Uterus (tissue), 2 donors: Measurements from ENCODE around the gene PRKCE.

Experiments
- POLR2A ChIP-seq, 2 donors: fragments of 450-650 bp; IDR thresholded peaks; one replicate each; pipeline ENCODE4 v1.6.1; 2016; ENCODE audit warnings: antibody characterized with exemption in 2 of 2, mild to moderate bottlenecking in 1 of 2, moderate library complexity in 1 of 2
- TF ChIP-seq, protein P1 (sequence below), 4 experiments: fragments of 200-600 bp in 2 of 4; fragments of 450-650 bp in 2 of 4; sonication (generic) in 2 of 4; IDR thresholded peaks; one replicate each; pipeline ENCODE4 v1.5.1; 2016 to 2019; ENCODE audit warnings: antibody characterized with exemption in 4 of 4, mild to moderate bottlenecking in 2 of 4, moderate library complexity in 1 of 4

DNA sequence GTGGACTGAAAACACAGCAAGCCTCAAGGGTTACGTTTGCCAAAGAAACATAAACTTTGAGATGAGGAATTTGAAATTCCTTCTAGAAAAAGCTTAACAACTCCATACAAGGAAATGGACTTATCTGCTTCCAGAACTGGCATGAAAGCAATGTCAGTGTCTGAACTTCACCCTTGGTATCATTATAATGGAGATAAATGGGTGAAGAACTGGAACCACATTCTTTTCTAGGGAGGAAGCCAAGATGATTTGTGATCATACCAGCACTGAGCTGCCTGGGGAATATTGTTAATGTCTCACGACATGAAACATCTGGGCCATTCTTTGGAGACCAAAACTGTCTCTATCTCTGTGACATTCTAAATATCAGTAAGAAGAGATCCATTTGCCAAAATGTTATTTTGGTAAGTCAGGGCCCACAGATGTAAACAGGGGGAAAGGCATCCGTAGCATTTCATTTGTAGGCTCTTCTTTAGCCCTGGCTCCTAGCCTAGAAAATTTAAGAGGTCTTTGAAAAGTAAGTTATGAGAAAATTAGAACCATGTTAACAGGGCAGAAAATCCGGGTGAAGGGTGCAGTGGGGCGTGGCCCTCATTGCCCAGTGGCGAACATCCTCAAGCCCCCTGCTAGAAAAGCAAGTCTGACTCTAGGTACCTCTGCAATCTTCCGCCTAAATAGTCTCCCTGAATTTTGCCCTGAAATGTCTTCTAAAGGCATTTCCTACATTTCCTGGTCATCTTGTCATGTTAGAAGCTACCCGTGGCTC is 350.4 kb downstream of the PRKCE start:
- TF ChIP-seq, protein P1, sequence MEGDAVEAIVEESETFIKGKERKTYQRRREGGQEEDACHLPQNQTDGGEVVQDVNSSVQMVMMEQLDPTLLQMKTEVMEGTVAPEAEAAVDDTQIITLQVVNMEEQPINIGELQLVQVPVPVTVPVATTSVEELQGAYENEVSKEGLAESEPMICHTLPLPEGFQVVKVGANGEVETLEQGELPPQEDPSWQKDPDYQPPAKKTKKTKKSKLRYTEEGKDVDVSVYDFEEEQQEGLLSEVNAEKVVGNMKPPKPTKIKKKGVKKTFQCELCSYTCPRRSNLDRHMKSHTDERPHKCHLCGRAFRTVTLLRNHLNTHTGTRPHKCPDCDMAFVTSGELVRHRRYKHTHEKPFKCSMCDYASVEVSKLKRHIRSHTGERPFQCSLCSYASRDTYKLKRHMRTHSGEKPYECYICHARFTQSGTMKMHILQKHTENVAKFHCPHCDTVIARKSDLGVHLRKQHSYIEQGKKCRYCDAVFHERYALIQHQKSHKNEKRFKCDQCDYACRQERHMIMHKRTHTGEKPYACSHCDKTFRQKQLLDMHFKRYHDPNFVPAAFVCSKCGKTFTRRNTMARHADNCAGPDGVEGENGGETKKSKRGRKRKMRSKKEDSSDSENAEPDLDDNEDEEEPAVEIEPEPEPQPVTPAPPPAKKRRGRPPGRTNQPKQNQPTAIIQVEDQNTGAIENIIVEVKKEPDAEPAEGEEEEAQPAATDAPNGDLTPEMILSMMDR (IDR thresholded peaks at IDR 0.05), result no peak
- TF ChIP-seq POLR2A (IDR thresholded peaks at IDR 0.05), result no peak
